NK-92 (cell line): Measurements from ENCODE around the gene SF3B6.
A peak's percentile ranks its signal among the peaks of the same experiment; 100 is the strongest.
"Not testable (repeated sequence)": the region's sequence is repeated elsewhere in the genome, so short reads cannot be mapped to it uniquely, and the experiment has no call there.

Experiments used
- DNase-seq: peaks from one replicate; lab custom pipeline; 2025; ENCODE audit not compliant: unreplicated experiment; lab: John Stamatoyannopoulos, UW

The SF3B6 gene

GRCh38 chr2:24052951-24053350 lies 23.2 kb downstream of the SF3B6 start:
- no peak for DNase-seq

GRCh38 chr2:24051833-24052232 lies 24.3 kb downstream of the SF3B6 start:
- DNase-seq, result no peak

GRCh38 chr2:24050041-24050979 lies 25.8 kb downstream of the SF3B6 start:
- DNase-seq, result no peak

GRCh38 chr2:24049485-24050021 lies 26.6 kb downstream of the SF3B6 start, which contains the start of gene FKBP1B:
FKBP1B (plus strand) TSS chr2:24049741; CDS start chr2:24049850, 109 bp downstream.
- DNase-seq, result no peak

- DNase-seq, result no peak
Observed at GRCh38 chr2:24048769-24049484, 27.2 kb downstream of the SF3B6 start.

GRCh38 chr2:24047703-24048033 lies 28.5 kb downstream of the SF3B6 start:
- DNase-seq, result no peak

GRCh38 chr2:24046930-24047702 lies 29.0 kb downstream of the SF3B6 start, which contains the start of gene WDCP:
WDCP (minus strand) TSS chr2:24047391; CDS start chr2:24039494, 7,897 bp downstream.
- peak; percentile 83 for DNase-seq

- no peak for DNase-seq
Observed at GRCh38 chr2:24046599-24046929, 29.6 kb downstream of the SF3B6 start.

GRCh38 chr2:24045511-24046508 lies 30.3 kb downstream of the SF3B6 start:
- DNase-seq, result no peak

GRCh38 chr2:24043133-24043532 lies 33.0 kb downstream of the SF3B6 start:
- not testable (repeated sequence) for DNase-seq

GRCh38 chr2:24040511-24040910 lies 35.6 kb downstream of the SF3B6 start:
- no peak for DNase-seq

- no peak for DNase-seq
Observed at GRCh38 chr2:24038786-24039499, 37.2 kb downstream of the SF3B6 start.

GRCh38 chr2:24026233-24026632 lies 49.9 kb downstream of the SF3B6 start:
- no peak for DNase-seq

- DNase-seq, result no peak
Observed at GRCh38 chr2:24024996-24025663, 51.0 kb downstream of the SF3B6 start.

- DNase-seq, result no peak
Observed at GRCh38 chr2:24024018-24024417, 52.1 kb downstream of the SF3B6 start.

GRCh38 chr2:24022975-24023575 lies 53.1 kb downstream of the SF3B6 start:
- DNase-seq, result no peak

GRCh38 chr2:24022324-24022974 lies 53.7 kb downstream of the SF3B6 start:
- no peak for DNase-seq
